ENCODE data around the gene GRK6.
"Not testable (repeated sequence)": the region's sequence is repeated elsewhere in the genome, so short reads cannot be mapped to it uniquely, and the experiment has no call there.

The GRK6 gene

DNA sequence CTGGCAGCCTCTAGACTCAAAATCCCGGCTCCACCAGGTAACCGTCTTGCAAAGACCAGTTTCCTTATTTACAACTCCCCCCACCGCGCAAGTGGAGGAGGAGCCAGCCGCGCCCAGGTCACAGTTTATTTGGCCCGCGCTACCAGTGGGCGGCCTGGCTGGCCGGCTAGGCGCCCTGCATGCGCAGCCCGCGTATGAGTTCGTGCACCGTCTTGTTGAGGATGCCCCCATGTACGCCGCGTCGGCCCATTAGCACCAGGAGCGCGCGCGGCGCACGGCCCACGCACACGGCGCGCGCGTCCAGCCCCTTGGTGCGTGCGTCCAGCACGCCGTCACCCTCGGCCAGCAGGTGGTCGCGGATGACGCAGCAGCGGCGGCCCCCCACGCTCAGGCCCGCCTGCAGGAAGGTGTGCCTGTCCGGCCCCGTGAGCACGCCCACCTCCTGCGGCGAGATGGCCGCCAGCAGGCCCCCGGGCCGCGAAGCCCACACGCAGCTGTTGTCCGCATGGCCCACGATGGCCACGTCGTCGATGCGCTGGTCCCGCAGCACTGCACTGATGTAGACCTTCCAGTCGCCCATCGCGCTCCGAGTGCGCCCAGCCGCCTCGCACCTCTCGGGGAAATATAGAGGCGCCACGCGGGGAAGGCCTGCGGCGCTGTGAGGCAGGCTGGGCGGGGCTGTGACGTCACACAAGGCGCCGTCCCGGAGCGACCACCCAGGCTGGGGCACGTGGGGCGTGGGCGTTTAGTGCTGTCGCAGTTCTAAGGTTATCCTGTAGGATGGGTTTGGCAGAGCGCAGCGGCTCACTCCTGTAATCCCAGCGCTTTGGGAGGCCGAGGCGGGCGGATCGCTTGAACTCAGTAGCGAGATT, 26.2 kb upstream of the GRK6 start, which contains the start of gene PFN3:
Gene PFN3 (minus strand): TSS at position 665 of the 872 bp plus-strand sequence. CDS start 85 bp downstream, at position 580.
- DNase-seq = no peak

GRCh38 chr5:177402271-177403043, 24.0 kb upstream of the GRK6 start:
- peak; percentile 76 to 92 for DNase-seq

- peak in 1 of 2 experiments; percentile 50 for DNase-seq
Observed at GRCh38 chr5:177403102-177403791, 23.2 kb upstream of the GRK6 start.

- peak; percentile 50 to 57 for DNase-seq
Observed at GRCh38 chr5:177403792-177404640, 22.5 kb upstream of the GRK6 start.

GRCh38 chr5:177404641-177405179, 21.8 kb upstream of the GRK6 start:
- no peak for DNase-seq

- DNase-seq = no peak
Observed at GRCh38 chr5:177405312-177405711, 21.2 kb upstream of the GRK6 start.

DNA sequence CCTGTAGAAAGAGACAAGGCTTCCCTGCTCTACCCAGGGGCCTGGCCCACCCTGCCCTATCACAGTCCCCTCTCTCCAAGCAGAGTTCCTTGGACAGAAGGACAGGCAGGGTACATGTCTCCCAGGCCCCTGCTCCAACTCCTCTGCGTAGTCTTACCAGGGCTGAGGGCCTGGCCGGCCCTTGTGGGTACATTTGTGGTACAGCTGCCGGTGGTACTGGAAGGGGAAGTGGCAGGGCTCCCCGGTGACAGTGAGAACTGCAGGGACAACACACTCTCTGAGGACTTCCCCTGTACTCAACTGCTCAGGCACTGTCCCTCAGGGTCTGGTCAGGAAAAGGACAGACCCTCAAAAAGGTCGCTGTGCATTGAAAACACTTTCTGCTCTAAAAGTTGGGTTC, 20.7 kb upstream of the GRK6 start:
- no peak for DNase-seq

DNA sequence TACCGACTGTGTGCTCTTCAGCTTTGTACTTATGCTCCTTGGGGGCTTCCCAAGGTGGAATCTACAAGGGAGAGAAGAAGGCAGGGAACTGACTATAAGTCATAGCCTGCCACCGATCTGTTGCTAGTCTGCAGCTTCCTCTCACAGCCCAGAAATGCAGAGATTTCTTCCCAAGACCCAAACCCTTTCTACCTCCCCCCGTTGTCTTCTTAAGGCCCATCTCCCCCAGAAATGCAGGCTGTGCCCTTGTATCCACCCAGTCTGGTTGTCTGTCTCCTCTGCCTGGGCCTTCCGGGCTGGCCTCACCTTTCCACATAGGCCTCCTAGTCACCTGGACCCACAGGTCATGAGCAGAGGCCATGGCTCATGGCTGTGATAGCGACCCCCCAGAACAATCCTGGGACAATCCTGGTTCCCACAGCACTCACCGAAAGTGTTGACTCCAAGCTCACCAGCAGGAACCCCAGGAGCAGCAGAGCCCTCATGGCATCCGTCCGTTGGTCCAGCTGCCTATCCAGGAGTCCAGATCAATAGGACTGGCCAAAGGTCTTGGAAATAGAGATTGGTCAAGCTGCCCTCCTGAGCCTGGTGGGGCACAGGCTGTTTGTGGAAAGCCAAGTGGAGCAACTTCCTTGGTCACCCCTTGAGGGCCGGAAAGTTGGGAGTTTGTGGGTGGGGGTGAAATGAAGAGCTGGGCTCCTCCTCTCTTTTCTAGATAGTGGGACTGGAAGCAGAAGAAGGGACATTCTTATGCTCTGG, 17.3 kb upstream of the GRK6 start, which contains the start of gene F12:
Gene F12 (minus strand): TSS at position 522 of the 759 bp plus-strand sequence. CDS start 37 bp downstream, at position 485.
- DNase-seq = no peak

- no peak for DNase-seq
Observed at GRCh38 chr5:177410575-177410974, 15.9 kb upstream of the GRK6 start.

GRCh38 chr5:177412603-177413233, 13.8 kb upstream of the GRK6 start:
- no peak for DNase-seq

DNA sequence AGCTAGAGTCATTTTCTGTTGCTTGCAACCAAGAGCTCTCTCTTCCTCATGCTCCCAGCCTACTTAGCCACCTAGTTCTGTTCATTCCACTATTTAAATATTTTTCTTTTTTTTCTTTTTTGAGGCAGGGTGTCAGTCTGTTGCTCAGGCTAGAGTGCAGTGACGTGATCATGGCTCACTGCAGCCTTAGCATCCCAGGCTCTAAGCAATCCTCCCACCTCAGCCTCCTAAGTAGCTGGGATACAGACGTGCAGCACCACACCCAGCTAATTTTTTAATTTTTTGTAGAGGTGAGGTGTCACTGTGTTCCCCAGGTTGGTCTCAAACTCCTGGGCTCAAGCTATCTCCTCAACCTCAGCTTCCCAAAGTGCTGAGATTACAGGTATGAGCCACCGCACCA, 12.0 kb upstream of the GRK6 start:
- no peak for DNase-seq

GRCh38 chr5:177417081-177417480, 9.4 kb upstream of the GRK6 start:
- not testable (repeated sequence) for DNase-seq

- no peak for DNase-seq
Observed at GRCh38 chr5:177419046-177419445, 7.4 kb upstream of the GRK6 start.

DNA sequence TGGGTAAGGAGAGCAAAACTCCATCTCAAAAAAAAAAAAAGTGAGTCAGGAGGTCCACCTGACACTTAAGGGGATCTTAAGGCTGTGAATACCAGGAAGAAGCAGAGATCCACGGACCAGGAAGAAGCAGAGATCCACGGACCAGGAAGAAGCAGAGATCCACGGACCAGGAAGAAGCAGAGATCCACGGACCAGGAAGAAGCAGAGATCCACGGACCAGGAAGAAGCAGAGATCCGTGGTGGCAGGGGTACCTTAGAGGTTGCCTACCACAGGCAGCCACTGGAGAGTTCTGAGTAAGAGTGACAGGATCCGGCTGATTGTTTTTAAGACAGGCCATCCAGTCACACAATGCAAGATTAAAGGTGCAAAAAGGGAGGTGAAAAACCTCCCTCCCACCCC, 6.0 kb upstream of the GRK6 start:
- not testable (repeated sequence) for DNase-seq

GRCh38 chr5:177421062-177421798, 5.2 kb upstream of the GRK6 start:
- DNase-seq = no peak

GRCh38 chr5:177423671-177424070, 2.8 kb upstream of the GRK6 start:
- DNase-seq = no peak

GRCh38 chr5:177425196-177425800, 1.2 kb upstream of the GRK6 start:
- no peak for DNase-seq

DNA sequence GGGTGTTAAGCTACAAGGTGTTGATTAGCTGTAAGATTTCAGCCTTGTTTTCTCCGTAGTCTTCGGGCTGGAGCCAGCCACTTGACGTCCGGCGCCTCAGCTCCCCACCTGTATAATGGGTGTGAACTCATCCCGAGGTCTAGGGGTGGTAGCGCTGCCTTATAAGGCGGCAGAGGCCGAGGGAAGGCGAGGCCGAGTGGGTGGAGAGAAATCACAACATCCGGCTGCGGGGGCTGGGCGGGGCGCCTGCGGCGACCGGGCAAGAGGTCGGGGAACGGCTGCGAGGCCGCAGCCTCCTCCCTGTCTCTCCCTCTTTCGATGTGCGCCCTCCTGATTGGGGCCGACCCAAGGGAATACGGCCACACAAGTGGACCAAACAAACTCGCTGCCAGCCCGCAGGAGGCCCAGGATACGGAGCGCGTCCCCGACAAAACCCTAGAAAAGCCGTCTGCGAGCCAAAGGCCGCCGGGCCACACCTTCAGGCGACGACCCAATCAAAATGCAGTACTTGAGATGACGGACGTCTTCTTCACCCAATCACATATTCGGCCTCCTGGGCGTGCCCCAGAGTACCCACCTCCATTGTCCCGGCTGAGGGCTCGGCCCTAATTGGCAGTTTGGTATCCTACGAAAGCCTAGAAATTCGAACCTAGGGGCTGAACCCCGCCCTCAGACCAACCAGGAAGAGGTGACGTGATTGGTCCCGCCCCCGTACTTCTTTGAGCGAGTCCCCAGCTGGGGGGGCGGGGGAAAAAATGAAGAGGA, 493 bp upstream of the GRK6 start:
- peak; percentile 99 to 100 for DNase-seq
